ENCODE measurements around the gene C16orf96. TPM values are rescaled to one million over a fixed set of nuclear protein-coding genes. Genes with fewer than 3 reads are reported as not detected.

Gene C16orf96
- total and polyA plus RNA-seq, 2 of the 13 experiments (the other 11 are each of a cell fraction or from before 2014, with no cell fraction given): 0.03 TPM; not detected in 1

GRCh38 chr16:4618645-4619418, 62.7 kb downstream of the C16orf96 start (continued):
- TF ChIP-seq ZNF512B (CRISPR knock-in tag; IDR thresholded peaks at IDR 0.05; ENCODE audit: borderline replicate concordance): no peak; the same call in 1 of the 2 replicates
- no peak for TF ChIP-seq HNRNPK (IDR thresholded peaks at IDR 0.05; ENCODE audit: low read depth, low read length, poor library complexity, severe bottlenecking)
- TF ChIP-seq MLLT10 (CRISPR knock-in tag; IDR thresholded peaks at IDR 0.05): no peak
- no peak for TF ChIP-seq TRAFD1 (CRISPR knock-in tag; IDR thresholded peaks at IDR 0.05; ENCODE audit: borderline replicate concordance)
- TF ChIP-seq ARNT (IDR thresholded peaks at IDR 0.05): no peak
- no peak for TF ChIP-seq ARNT2 (CRISPR knock-in tag; IDR thresholded peaks at IDR 0.05; ENCODE audit: low read depth)
- TF ChIP-seq RCOR2 (CRISPR knock-in tag; IDR thresholded peaks at IDR 0.05): no peak
- TF ChIP-seq XRCC5 (optimal IDR thresholded peaks at IDR 0.05; ENCODE audit: low read length): no peak
- no peak for TF ChIP-seq MZF1 (CRISPR knock-in tag; IDR thresholded peaks at IDR 0.05; ENCODE audit: borderline replicate concordance)
- no peak for TF ChIP-seq HOXA7 (CRISPR knock-in tag; IDR thresholded peaks at IDR 0.05)
- TF ChIP-seq ZNF367 (CRISPR knock-in tag; IDR thresholded peaks at IDR 0.05; ENCODE audit: borderline replicate concordance): no peak
- TF ChIP-seq RFX3 (CRISPR knock-in tag; IDR thresholded peaks at IDR 0.05): no peak
- no peak for TF ChIP-seq FOXJ3 (CRISPR knock-in tag; IDR thresholded peaks at IDR 0.05; ENCODE audit: borderline replicate concordance)
- no peak for TF ChIP-seq TCF7 (IDR thresholded peaks at IDR 0.05; ENCODE audit: low read depth)
- TF ChIP-seq ZNF143 (CRISPR knock-in tag; IDR thresholded peaks at IDR 0.05): peak; percentile 49
- no peak for TF ChIP-seq ZBTB43 (CRISPR knock-in tag; conservative IDR thresholded peaks at IDR 0.05)
- TF ChIP-seq ZNF263 (CRISPR knock-in tag; IDR thresholded peaks at IDR 0.05): peak; percentile 83
- no peak for TF ChIP-seq DNMT3B (CRISPR knock-in tag; conservative IDR thresholded peaks at IDR 0.05)
- TF ChIP-seq ZBTB7B (CRISPR knock-in tag; IDR thresholded peaks at IDR 0.05): no peak
- TF ChIP-seq JUNB (CRISPR knock-in tag; IDR thresholded peaks at IDR 0.05; ENCODE audit: borderline replicate concordance): no peak
- no peak for TF ChIP-seq KAT2B (IDR thresholded peaks at IDR 0.05; ENCODE audit: borderline replicate concordance, low read depth, low read length)
- no peak for TF ChIP-seq GMEB1 (CRISPR knock-in tag; IDR thresholded peaks at IDR 0.05; ENCODE audit: borderline replicate concordance)
- no peak for TF ChIP-seq TBX2 (CRISPR knock-in tag; IDR thresholded peaks at IDR 0.05; ENCODE audit: borderline replicate concordance)
- TF ChIP-seq ZNF850 (CRISPR knock-in tag; conservative IDR thresholded peaks at IDR 0.05): no peak

All from HepG2 (cell line).